ENCODE data around the gene GPR32. TPM values are rescaled to one million over a fixed set of nuclear protein-coding genes. Genes with fewer than 3 reads are reported as not detected.
A peak's percentile ranks its signal among the peaks of the same experiment; 100 is the strongest.
"Not testable (repeated sequence)": the region's sequence is repeated elsewhere in the genome, so short reads cannot be mapped to it uniquely, and the experiment has no call there.

GPR32 gene
- not detected for polyA plus RNA-seq (ENCODE audit: insufficient read length in 4 of 4)

GRCh38 chr19:50770164-50770563 lies at the start of gene GPR32:
TSS of gene GPR32 (plus strand) at chr19:50770464. CDS start at chr19:50770601, 137 bp downstream.
- DNase-seq (ENCODE audit: low read depth in 4 of 4, low spot score in 3 of 4), result not testable (repeated sequence)

- DNase-seq (ENCODE audit: low read depth in 4 of 4, low spot score in 3 of 4), result no peak
Observed at GRCh38 chr19:50720921-50721381, 49.3 kb upstream of the GPR32 start.

GRCh38 chr19:50721441-50722137 lies 48.7 kb upstream of the GPR32 start:
- DNase-seq (ENCODE audit: low read depth in 4 of 4, low spot score in 3 of 4), result no peak

- DNase-seq (ENCODE audit: low read depth in 4 of 4, low spot score in 3 of 4), result no peak
Observed at GRCh38 chr19:50722201-50723013, 47.9 kb upstream of the GPR32 start.

GRCh38 chr19:50723069-50723468 lies 47.2 kb upstream of the GPR32 start, which contains the start of gene CLEC11A:
TSS of gene CLEC11A (plus strand) at chr19:50723364. CDS start at chr19:50723526, 162 bp downstream.
- DNase-seq (ENCODE audit: low read depth in 4 of 4, low spot score in 3 of 4), result no peak

- DNase-seq (ENCODE audit: low read depth in 4 of 4, low spot score in 3 of 4), result no peak
Observed at GRCh38 chr19:50723735-50724521, 46.3 kb upstream of the GPR32 start.

GRCh38 chr19:50724522-50725217 lies 45.6 kb upstream of the GPR32 start:
- peak; percentile 98 to 99 (median 99) for DNase-seq (ENCODE audit: low read depth in 4 of 4, low spot score in 3 of 4)

- no peak for DNase-seq (ENCODE audit: low read depth in 4 of 4, low spot score in 3 of 4)
Observed at GRCh38 chr19:50725218-50725910, 44.9 kb upstream of the GPR32 start.

GRCh38 chr19:50725911-50726230 lies 44.4 kb upstream of the GPR32 start:
- no peak for DNase-seq (ENCODE audit: low read depth in 4 of 4, low spot score in 3 of 4)

- DNase-seq (ENCODE audit: low read depth in 4 of 4, low spot score in 3 of 4), result peak; percentile 63 to 78 (median 68)
Observed at GRCh38 chr19:50728084-50728737, 42.1 kb upstream of the GPR32 start.

- DNase-seq (ENCODE audit: low read depth in 4 of 4, low spot score in 3 of 4), result no peak
Observed at GRCh38 chr19:50729894-50730293, 40.4 kb upstream of the GPR32 start.

- no peak for DNase-seq (ENCODE audit: low read depth in 4 of 4, low spot score in 3 of 4)
Observed at GRCh38 chr19:50735869-50736268, 34.4 kb upstream of the GPR32 start.

GRCh38 chr19:50736338-50736737 lies 33.9 kb upstream of the GPR32 start:
- no peak for DNase-seq (ENCODE audit: low read depth in 4 of 4, low spot score in 3 of 4)

GRCh38 chr19:50739132-50739913 lies 30.9 kb upstream of the GPR32 start:
- no peak for DNase-seq (ENCODE audit: low read depth in 4 of 4, low spot score in 3 of 4)

GRCh38 chr19:50739914-50740426 lies 30.3 kb upstream of the GPR32 start:
- no peak for DNase-seq (ENCODE audit: low read depth in 4 of 4, low spot score in 3 of 4)

- no peak for DNase-seq (ENCODE audit: low read depth in 4 of 4, low spot score in 3 of 4)
Observed at GRCh38 chr19:50741179-50741933, 28.9 kb upstream of the GPR32 start.

- no peak for DNase-seq (ENCODE audit: low read depth in 4 of 4, low spot score in 3 of 4)
Observed at GRCh38 chr19:50743537-50743936, 26.7 kb upstream of the GPR32 start.

- DNase-seq (ENCODE audit: low read depth in 4 of 4, low spot score in 3 of 4), result no peak
Observed at GRCh38 chr19:50745221-50745620, 25.0 kb upstream of the GPR32 start.
